Activated CD4-positive, alpha-beta T cell treated with anti-CD3 and anti-CD28 coated beads, Interleukin-2, amount 10 ng/mL, durations not matched to agents 24 days and 14 days (primary cell): ENCODE data around the gene JPH2. TPM values are rescaled to one million over a fixed set of nuclear protein-coding genes. Genes with fewer than 3 reads are reported as not detected.

Experiments used
- DNase-seq: peaks from one replicate; pipeline ENCODE4 v3.0.0; 2022
- H3K27ac Mint-ChIP-seq: one replicate; pipeline ENCODE4 v1.8.0; 2022; ENCODE audit warnings: mild to moderate bottlenecking, mixed read lengths
- H3K27me3 Mint-ChIP-seq: one replicate; pipeline ENCODE4 v1.8.0; 2022; ENCODE audit warnings: mixed read lengths
- H3K36me3 Mint-ChIP-seq: one replicate; pipeline ENCODE4 v1.8.0; 2022; ENCODE audit warnings: low read depth, mild to moderate bottlenecking, mixed read lengths
- H3K4me1 Mint-ChIP-seq: one replicate; pipeline ENCODE4 v1.8.0; 2021; ENCODE audit warnings: mixed read lengths
- H3K4me3 Mint-ChIP-seq: one replicate; pipeline ENCODE4 v1.8.0; 2022; ENCODE audit warnings: mild to moderate bottlenecking, moderate library complexity, mixed read lengths
- H3K9me3 Mint-ChIP-seq: one replicate; pipeline ENCODE4 v1.8.0; 2021; ENCODE audit warnings: mixed read lengths
- intact Hi-C: fragments of 100-400 bp; cut with micrococcal nuclease; formaldehyde crosslinking; loops from one replicate; pipeline ENCODE4 v1.15.1; 2023
- total RNA-seq: library from RNA; stranded (reverse); gene quantifications from 2 replicates; pipeline ENCODE4 v1.2.3, GENCODE V29; 2022

The JPH2 gene
- total RNA-seq, 1 donor from 2014 or later, result 0.05 TPM

DNA sequence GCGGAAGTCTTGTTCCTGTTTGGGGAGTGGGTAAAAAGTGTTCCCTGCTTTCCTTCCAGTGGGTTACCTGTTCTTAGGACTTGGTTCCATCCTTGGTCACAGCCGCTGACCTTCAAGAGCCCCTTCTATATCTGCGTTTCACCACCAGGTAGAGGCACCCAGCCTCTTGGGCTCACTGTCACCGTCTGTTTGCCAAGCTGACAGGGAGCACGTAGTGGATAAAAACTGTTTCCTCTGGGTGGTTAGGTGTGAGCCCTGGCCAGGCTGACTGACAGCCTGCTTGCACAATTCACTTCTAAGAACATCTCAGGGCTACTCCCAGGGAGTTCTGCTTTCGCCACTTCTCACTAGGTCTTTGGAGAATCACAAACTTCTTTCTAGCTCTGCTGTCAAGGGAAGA, 1.8 kb upstream of the JPH2 start:
- no peak overlapping the region for H3K4me3 Mint-ChIP-seq
- no peak for DNase-seq
- H3K27ac Mint-ChIP-seq, result no peak overlapping the region
- peaks cover 9% of the 10 kb centered on the region for H3K4me1 Mint-ChIP-seq
- H3K27me3 Mint-ChIP-seq, result peaks cover 45% of the 10 kb centered on the region
- no peaks in the 10 kb centered on the region for H3K36me3 Mint-ChIP-seq
- intact Hi-C loops, result no loop called here
- H3K9me3 Mint-ChIP-seq, result no peaks in the 10 kb centered on the region

DNA sequence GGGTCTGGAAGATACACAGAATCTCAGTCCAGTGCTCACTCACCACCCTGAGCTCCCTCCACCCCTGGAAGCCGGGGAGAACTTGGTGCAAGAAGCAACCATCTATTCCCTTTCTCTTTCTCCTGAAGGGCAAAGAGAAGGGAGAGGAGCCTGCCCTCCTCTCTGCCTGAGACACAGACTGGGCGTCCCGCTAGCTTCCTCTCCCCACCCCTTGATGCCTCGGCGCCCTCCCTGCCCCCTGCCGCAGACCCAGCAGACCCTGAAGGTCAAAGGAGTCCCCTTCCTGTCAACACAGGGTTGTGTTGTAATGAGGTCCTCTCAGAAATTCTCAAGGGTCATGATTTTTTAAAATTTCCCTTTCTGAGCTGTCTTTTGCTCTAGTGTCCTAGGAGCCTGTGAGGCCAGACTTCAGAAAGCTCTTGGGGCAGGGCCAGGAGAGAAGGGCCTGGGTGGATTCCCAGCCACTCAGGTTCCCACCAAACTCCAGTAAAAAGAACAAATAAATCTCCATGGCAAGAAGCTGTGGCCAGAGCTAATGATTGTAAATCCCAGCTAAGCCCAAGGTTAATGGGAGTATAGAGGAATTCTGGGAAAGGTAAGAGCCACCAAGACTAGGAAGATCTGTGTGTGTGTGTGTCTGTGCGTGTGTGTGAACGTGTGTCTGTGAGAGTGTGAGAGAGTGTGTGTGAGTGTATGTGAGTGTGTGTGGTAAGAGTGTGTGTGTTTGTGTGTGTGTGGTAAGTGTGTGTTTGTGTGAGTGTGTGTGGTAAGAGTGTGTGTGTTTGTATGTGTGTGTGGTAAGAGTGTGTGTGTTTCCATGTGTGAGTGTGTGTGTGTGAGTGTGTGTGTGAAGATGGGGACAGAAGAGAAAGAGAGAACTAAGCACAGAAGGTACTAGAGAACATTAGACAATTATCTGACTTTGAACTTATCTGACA, 1.1 kb upstream of the JPH2 start:
- intact Hi-C loops, result no loop called here
- no peaks in the 10 kb centered on the region for H3K9me3 Mint-ChIP-seq
- peaks cover 9% of the 10 kb centered on the region for H3K4me1 Mint-ChIP-seq
- DNase-seq, result no peak
- H3K4me3 Mint-ChIP-seq, result peak overlapping the region; percentile 50
- H3K27me3 Mint-ChIP-seq, result peaks cover 45% of the 10 kb centered on the region
- H3K36me3 Mint-ChIP-seq, result no peaks in the 10 kb centered on the region
- no peak overlapping the region for H3K27ac Mint-ChIP-seq

DNA sequence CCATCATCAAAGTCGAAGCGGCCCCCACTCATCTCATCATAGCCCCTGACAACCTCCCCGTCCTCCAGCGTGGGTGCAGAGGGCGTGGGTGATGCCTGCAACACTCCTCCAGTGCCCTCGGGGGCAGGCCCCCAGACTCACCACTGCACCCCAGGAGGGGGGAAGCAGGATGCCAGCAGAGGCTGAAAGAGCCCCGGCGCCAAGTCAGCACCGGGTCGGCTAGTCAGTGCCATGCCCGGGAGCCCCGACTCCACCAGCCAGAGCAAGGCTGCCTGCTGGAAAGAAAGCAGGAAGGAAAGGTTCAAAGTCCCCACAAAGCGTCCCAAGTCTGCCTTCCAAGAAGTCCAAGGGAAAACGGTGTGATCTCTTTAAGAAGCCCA, 324 bp downstream of the JPH2 start:
- Mint-ChIP-seq H3K27me3 (peaks cover 53% of the 10 kb centered on the region), H3K27ac (no peak overlapping the region), H3K9me3 (no peaks in the 10 kb centered on the region), H3K36me3 (no peaks in the 10 kb centered on the region), H3K4me3 (no peak overlapping the region), H3K4me1 (peaks cover 9% of the 10 kb centered on the region)
- no peak for DNase-seq
- intact Hi-C loops, result no loop called here

DNA sequence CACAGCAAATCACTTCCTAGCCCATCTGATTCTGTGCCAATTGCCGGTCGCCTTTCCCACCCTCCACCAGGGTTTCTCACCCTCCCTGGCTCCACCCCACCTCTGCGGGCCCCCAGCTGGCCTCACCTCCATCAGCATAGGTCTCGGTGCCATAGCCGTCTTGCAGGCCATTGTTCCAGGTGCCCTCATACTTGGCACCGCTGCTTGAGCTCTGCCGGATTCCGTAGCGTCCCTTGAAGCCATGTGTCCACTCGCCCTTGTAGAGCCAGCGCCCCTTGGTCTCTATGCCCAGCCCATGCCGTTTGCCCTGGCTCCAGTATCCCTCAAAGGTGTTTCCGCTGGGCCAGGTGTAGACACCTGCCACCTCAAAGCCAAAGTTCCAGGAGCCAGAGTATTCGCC, 787 bp downstream of the JPH2 start:
- Mint-ChIP-seq H3K27ac (no peak overlapping the region), H3K27me3 (peaks cover 56% of the 10 kb centered on the region), H3K4me3 (no peak overlapping the region), H3K36me3 (no peaks in the 10 kb centered on the region), H3K4me1 (peaks cover 9% of the 10 kb centered on the region), H3K9me3 (no peaks in the 10 kb centered on the region)
- DNase-seq, result no peak
- intact Hi-C loops, result no loop called here

DNA sequence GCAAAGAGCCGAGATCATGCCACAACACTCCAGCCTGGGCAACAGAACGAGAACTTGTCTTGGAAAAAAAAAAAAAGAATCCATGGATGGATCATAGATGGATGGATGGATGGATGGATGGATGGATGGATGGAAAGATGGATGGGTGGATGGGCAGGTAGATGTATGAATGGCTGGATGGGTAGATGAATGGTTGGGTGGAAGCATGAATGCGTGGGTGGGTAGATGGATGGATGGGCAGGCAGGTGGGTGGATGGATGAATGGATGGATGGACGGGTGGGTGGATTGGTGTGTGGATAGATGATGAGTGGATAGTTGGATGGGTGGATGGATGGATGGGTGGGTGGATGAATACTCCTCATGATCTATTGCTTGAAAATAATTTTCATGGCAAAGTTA, 1.4 kb downstream of the JPH2 start:
- H3K4me1 Mint-ChIP-seq, result peaks cover 9% of the 10 kb centered on the region
- no peak overlapping the region for H3K4me3 Mint-ChIP-seq
- peaks cover 59% of the 10 kb centered on the region for H3K27me3 Mint-ChIP-seq
- intact Hi-C loops, result no loop called here
- no peaks in the 10 kb centered on the region for H3K36me3 Mint-ChIP-seq
- DNase-seq, result no peak
- H3K9me3 Mint-ChIP-seq, result no peaks in the 10 kb centered on the region
- peak overlapping the region; percentile 52 for H3K27ac Mint-ChIP-seq

DNA sequence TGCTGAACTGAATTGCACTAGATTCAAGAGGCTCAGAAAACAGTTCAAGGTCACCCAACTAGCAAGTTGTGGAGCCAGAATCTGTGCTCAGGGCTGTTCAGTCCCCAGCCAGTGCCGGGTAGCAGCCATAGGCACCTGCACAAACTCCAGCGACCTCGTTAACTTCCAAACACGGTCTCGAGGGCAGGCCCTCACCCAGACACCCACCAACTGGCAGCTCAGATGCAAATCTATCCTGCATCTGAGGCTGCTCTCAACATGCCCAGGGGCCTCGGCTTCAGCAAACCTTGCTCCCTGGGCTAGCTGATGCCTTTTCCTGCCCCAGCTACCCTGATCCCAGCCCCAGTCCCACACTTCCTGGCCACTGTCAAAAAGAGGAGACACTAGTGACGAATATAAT, 3.7 kb downstream of the JPH2 start:
- H3K36me3 Mint-ChIP-seq, result no peaks in the 10 kb centered on the region
- H3K4me3 Mint-ChIP-seq, result no peak overlapping the region
- intact Hi-C loops, result no loop called here
- no peak for DNase-seq
- peaks cover 57% of the 10 kb centered on the region for H3K27me3 Mint-ChIP-seq
- no peaks in the 10 kb centered on the region for H3K9me3 Mint-ChIP-seq
- H3K27ac Mint-ChIP-seq, result no peak overlapping the region
- peaks cover 6% of the 10 kb centered on the region for H3K4me1 Mint-ChIP-seq

DNA sequence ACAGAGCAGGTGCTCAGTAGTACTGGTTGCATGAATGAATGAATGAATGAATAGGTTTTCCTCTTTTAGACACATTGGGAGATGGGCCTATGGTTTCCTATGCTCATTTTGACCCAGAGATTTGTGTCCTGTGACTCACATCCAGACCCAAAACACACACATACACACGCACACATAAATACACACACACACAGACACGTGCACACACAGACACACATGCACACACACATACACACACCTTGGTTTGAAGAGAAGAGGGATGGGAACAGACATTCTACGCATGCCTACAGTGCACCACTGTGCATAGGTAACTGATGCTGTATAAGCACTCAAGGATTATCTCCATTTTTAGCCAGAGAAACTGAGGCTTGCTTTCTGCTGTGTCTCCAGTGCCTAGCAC, 4.1 kb downstream of the JPH2 start:
- Mint-ChIP-seq H3K27ac (no peak overlapping the region), H3K36me3 (no peaks in the 10 kb centered on the region), H3K27me3 (peaks cover 55% of the 10 kb centered on the region), H3K4me1 (peaks cover 6% of the 10 kb centered on the region), H3K4me3 (no peak overlapping the region), H3K9me3 (no peaks in the 10 kb centered on the region)
- no peak for DNase-seq
- intact Hi-C loops, result no loop called here

DNA sequence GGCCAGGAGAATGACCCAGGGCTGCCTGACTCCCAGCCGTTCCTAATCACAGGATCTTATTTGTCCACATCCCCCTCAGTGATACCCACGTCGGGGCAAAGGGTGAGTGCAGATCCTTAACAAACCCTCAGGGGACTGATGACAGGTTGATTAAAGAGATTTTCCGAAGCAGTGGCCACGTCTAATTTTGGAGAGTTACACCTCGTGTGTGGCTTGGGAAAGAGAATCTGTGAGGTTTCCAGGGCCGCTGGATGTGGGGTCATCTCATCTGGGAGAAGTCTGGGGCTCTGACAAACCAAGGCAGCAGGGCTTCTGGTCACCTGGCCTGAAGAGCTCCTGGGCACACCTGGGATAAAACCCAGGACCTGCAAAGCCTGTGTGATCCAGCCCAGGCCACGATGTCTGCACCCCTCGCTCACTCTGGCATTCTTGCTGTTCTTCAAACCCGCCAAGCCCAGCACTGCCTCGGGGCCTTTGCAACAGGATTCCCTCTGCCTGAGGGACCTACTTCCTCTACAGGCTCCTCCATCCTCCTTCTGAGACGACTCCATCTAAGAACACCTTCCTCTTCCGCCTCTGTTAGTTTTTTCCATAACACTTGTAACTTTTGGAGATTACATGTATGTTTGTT, 4.7 kb downstream of the JPH2 start:
- peaks cover 2% of the 10 kb centered on the region for H3K4me1 Mint-ChIP-seq
- intact Hi-C loops, result no loop called here

DNA sequence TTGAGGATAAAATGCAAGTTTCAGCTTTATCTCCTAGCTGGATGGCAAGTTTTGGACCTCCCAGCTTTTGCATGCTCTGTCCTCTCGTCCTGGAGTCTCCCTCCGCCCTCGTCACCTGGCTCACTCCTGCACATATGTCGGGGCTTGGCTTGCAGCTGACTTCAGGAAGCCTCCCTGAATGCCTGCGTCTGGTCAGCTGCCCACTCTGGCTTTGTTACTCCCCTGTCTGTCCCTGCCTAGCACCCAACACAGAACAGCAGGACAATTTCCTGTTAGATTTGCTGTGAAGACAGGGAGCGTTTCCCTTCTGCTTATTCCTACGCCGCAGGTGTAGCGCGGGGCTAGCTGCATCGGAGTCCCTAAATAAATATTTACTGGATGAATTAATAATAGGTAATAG, 5.4 kb downstream of the JPH2 start:
- no peaks in the 10 kb centered on the region for H3K9me3 Mint-ChIP-seq
- no peak for DNase-seq
- no peak overlapping the region for H3K27ac Mint-ChIP-seq
- peaks cover under 1% of the 10 kb centered on the region for H3K4me1 Mint-ChIP-seq
- no peaks in the 10 kb centered on the region for H3K36me3 Mint-ChIP-seq
- no peak overlapping the region for H3K4me3 Mint-ChIP-seq
- intact Hi-C loops, result no loop called here
- H3K27me3 Mint-ChIP-seq, result peaks cover 46% of the 10 kb centered on the region

More for the DNA sequence above, 4.7 kb downstream of the JPH2 start:
- Mint-ChIP-seq H3K27me3 (peaks cover 49% of the 10 kb centered on the region), H3K27ac (no peak overlapping the region), H3K4me3 (no peak overlapping the region), H3K36me3 (no peaks in the 10 kb centered on the region), H3K9me3 (no peaks in the 10 kb centered on the region)
- DNase-seq, result no peak

DNA sequence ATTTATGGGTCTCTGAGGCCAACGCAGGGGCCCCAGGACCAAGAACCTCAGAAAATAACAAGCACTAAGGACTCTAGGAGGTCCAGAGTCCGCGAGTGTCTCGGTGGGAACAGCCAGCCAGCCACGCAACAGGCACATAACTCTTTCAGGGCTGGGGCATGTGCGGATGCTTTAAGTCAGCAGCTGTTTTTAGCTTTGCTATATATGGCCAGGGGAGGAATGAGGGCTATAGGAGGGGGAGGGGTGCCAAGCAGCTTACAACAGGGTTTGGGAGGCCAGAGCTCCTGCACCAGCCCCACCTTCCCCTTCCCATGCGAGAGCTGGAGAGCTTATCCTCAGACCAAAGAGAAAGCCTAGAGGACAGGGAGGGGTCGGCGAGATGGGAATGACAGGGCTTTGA, 6.2 kb downstream of the JPH2 start:
- Mint-ChIP-seq H3K27ac (no peak overlapping the region), H3K36me3 (no peaks in the 10 kb centered on the region), H3K4me3 (no peak overlapping the region), H3K9me3 (no peaks in the 10 kb centered on the region), H3K27me3 (peaks cover 42% of the 10 kb centered on the region), H3K4me1 (no peaks in the 10 kb centered on the region)
- no peak for DNase-seq
- intact Hi-C loops, result no loop called here

DNA sequence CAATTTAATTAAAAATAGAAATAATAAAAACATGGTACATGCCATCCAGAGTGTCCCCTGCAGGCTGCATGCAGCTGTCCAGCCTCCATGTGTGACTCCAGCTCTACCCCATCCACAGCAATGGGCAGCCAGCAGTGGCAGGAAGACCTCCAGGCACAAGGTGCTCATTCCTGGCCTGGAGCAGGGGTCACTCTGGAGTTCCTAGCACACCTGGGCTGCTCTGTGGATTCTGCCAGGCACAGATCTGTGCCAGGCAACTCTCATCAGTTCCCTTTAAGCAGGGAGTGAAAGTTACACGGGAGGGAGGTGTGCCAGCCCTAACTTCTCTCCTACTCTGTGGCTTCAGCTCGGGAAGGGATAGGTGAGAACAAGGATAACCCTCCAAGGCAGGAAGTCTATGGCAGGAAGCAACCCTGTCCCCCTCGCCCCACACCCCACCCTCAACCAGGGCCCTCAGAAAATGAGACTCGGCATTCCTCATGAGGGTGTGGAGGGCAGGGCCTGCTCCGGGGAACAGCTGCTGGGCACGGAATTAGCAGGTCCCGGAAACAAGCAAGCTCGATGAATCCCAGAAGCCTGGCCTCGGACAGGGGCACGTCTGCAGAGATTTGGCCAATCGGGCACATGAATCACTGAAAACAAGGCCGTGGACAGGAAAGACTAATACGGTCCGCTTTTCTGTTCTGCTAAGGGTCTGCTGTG, 10.0 kb downstream of the JPH2 start:
- H3K27ac Mint-ChIP-seq, result no peak overlapping the region
- intact Hi-C loops, result no loop called here
- peaks cover 33% of the 10 kb centered on the region for H3K27me3 Mint-ChIP-seq
- no peaks in the 10 kb centered on the region for H3K4me1 Mint-ChIP-seq
- no peaks in the 10 kb centered on the region for H3K36me3 Mint-ChIP-seq
- H3K9me3 Mint-ChIP-seq, result no peaks in the 10 kb centered on the region
- no peak for DNase-seq
- no peak overlapping the region for H3K4me3 Mint-ChIP-seq

DNA sequence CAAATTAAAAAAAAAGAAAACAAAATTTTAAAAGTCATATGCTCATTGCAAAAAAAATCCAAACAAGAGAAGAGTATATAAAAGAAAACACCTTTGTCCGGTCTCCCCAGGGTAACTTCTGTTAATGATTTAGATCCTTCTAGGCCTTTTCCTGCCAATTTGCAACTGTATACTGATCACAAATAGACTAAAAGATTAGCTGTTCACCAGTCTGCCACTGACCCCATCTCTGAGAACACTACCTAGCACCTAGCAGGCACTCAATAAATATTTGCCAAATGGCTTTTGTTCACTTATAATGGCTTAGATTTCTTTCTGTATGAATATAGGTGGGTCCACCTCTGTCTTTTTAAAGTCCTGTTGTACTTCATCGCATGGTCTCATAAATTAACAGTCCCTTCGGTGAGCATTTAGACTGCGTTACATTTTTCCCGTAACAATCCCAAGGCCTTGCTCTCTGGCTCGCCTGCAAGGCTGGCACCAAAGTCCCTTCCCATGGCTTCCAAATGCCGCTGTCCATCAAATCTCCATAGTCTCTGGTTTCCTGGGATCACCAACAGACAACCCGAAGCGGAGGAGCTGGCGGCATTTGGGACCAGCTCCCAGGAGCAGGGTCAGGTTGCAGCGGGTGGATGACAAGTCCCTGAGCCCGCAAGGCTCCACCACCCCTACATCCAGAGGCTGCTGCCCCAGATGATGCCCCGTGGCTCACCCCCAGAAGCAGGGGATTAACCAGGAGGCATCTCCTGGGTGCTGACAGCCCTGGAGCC, 11.8 kb downstream of the JPH2 start:
- H3K27me3 Mint-ChIP-seq, result peaks cover 35% of the 10 kb centered on the region
- H3K36me3 Mint-ChIP-seq, result no peaks in the 10 kb centered on the region
- DNase-seq, result no peak
- no peaks in the 10 kb centered on the region for H3K4me1 Mint-ChIP-seq
- intact Hi-C loops, result no loop called here
- H3K9me3 Mint-ChIP-seq, result no peaks in the 10 kb centered on the region
- no peak overlapping the region for H3K4me3 Mint-ChIP-seq
- no peak overlapping the region for H3K27ac Mint-ChIP-seq

DNA sequence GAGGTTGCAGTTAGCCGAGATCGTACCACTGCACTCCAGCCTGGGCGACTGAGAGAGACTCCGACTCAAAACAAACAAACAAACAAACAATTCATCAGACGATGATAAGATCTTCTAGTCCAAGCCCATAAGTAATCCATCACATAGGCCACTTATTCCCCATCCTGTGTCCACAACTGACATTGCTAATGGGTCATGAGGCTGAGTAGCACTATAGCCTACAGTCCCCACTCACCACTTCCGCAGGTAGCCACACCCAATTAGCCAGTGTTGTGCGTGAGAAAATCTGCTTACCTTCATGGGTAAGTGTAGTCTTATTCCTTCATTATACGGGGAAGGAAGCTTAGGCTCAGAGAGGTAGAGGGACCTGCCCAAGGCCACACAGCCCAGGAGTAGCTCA, 13.1 kb downstream of the JPH2 start:
- intact Hi-C loops, result no loop called here
- no peak overlapping the region for H3K27ac Mint-ChIP-seq
- H3K9me3 Mint-ChIP-seq, result no peaks in the 10 kb centered on the region
- DNase-seq, result no peak
- H3K4me1 Mint-ChIP-seq, result no peaks in the 10 kb centered on the region
- H3K4me3 Mint-ChIP-seq, result no peak overlapping the region
- no peaks in the 10 kb centered on the region for H3K36me3 Mint-ChIP-seq
- H3K27me3 Mint-ChIP-seq, result peaks cover 39% of the 10 kb centered on the region
